SHP77 treated with DMSO at 0.1 percent for 48 hours (cell line): ENCODE data around the gene MED15.

Experiments
- DNase-seq: peaks from one replicate; lab custom pipeline; 2025; lab: John Stamatoyannopoulos, UW

The MED15 gene

GRCh38 chr22:20552443-20553401 lies 45.3 kb downstream of the MED15 start:
- no peak for DNase-seq

GRCh38 chr22:20553947-20554741 lies 46.7 kb downstream of the MED15 start:
- DNase-seq = no peak

GRCh38 chr22:20554824-20555223 lies 47.4 kb downstream of the MED15 start:
- no peak for DNase-seq

- no peak for DNase-seq
Observed at GRCh38 chr22:20558534-20558933, 51.1 kb downstream of the MED15 start.

- DNase-seq = no peak
Observed at GRCh38 chr22:20559174-20559760, 51.9 kb downstream of the MED15 start.

GRCh38 chr22:20560716-20561115 lies 53.3 kb downstream of the MED15 start:
- no peak for DNase-seq

- DNase-seq = no peak
Observed at GRCh38 chr22:20561882-20562281, 54.5 kb downstream of the MED15 start.

- no peak for DNase-seq
Observed at GRCh38 chr22:20562607-20563465, 55.4 kb downstream of the MED15 start.

- DNase-seq = no peak
Observed at GRCh38 chr22:20563466-20563906, 56.1 kb downstream of the MED15 start.

- no peak for DNase-seq
Observed at GRCh38 chr22:20563941-20564371, 56.5 kb downstream of the MED15 start.

- DNase-seq = no peak
Observed at GRCh38 chr22:20565079-20565734, 57.8 kb downstream of the MED15 start.

GRCh38 chr22:20565761-20566160 lies 58.4 kb downstream of the MED15 start:
- DNase-seq = no peak

GRCh38 chr22:20566420-20567260 lies 59.2 kb downstream of the MED15 start:
- DNase-seq = no peak

GRCh38 chr22:20567371-20567847 lies 60.0 kb downstream of the MED15 start:
- no peak for DNase-seq

- no peak for DNase-seq
Observed at GRCh38 chr22:20567993-20568417, 60.6 kb downstream of the MED15 start.

GRCh38 chr22:20568502-20569058 lies 61.2 kb downstream of the MED15 start:
- DNase-seq = no peak

- no peak for DNase-seq
Observed at GRCh38 chr22:20569059-20570058, 61.9 kb downstream of the MED15 start.

- no peak for DNase-seq
Observed at GRCh38 chr22:20571078-20571503, 63.7 kb downstream of the MED15 start.
